GM19452 (cell line): Measurements from ENCODE around the gene IL17REL.

Experiments
- ATAC-seq: cut with Tn5 transposase; IDR thresholded peaks from one replicate; pipeline ENCODE4 v1.9.1; 2021; ENCODE audit not compliant: unreplicated experiment

IL17REL gene

DNA sequence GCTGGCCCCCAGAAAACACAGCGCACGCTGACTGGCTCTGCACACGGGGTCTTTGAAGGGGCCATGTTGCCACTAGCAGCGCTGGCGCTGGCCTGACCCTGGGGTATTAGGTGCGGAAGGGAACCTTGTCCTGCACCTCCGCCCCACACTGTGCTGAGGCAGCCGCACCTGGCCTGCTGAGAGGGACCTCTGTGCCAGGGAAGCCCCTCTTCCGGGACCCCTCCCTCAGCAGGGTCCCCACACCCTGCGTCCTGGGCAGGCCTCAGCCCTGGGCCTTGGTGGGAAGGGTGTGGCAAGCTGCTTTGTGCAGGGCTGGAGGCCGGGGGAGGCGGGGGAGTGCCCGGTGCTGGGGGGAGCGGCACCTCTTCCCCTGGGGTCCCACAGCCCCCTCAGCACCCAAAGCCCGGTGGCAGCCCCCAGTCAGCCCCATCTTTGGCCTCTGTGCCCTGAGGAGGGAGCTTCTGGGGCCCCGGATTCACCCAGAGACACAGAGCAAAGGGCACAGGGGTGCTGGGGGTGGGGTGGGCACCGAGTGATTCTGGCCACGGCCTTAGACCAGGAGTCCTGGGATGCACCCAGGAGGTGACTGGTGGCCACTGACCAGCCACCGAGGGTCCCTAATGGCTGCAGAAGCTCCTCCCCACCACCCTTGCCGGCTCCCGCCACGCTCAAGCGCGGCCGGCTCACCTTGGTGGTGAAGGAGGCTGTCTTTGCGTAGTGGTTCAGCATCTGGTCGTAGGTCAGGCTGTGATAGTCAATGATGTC, 34.1 kb upstream of the IL17REL start:
- no peak for ATAC-seq

DNA sequence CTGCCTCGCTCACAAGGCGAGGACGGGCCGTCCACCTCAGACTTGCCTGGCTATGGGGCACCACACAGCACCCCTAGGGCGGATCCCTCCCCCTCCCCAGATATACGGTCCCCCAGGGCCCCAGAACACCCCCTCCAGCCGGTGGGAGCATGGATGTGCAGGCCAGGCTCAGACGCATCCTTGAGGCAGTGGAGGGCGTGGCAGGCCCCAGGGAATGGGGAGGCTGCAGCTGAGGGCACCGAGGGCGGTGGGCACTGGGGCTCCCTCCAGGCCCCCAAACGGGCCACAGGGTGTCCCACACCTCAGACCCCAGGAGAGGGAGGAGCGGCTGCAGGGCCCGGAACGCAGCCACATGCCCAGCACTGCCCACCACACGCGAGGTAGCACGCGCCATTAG, 33.5 kb upstream of the IL17REL start:
- ATAC-seq, result no peak

DNA sequence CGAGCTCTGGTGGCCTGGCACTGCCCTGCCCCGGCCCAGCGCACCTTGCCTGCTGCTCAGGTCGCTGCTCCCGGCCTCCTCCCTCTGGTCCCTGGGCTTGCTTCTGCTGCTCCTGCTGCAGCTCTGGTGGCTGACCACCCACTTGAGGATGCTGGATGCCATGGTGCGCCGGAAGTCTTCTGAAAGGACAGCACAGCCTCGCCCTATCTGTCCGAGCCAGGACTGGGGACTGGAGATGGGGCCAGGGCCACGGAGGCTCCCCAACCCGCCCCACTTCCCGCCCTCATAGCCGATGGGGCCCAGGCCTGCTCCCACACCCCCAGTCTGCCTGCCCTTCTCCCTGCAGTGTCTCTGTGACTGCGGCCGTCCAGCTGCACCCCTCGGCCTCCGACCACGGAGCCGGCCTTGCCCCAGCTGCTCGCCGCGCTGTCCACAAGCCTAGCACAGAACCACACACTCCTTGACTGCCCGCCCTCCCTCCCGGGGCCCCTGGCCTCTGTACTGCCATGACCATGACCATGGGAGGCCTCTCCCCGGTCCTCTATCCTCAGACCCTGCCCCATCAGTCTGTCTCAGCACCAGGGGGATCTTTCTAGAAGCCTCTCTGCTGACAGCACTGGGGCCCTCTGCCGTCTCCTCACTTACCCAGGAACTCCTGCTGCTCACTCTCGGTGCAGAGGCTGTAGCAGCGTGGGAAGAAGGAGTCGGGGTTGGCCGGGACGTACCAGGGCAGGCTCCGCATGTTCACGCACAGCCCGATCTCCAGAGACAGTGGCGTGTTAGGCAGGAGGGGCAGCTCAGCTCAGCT, 32.9 kb upstream of the IL17REL start:
- ATAC-seq, result no peak

DNA sequence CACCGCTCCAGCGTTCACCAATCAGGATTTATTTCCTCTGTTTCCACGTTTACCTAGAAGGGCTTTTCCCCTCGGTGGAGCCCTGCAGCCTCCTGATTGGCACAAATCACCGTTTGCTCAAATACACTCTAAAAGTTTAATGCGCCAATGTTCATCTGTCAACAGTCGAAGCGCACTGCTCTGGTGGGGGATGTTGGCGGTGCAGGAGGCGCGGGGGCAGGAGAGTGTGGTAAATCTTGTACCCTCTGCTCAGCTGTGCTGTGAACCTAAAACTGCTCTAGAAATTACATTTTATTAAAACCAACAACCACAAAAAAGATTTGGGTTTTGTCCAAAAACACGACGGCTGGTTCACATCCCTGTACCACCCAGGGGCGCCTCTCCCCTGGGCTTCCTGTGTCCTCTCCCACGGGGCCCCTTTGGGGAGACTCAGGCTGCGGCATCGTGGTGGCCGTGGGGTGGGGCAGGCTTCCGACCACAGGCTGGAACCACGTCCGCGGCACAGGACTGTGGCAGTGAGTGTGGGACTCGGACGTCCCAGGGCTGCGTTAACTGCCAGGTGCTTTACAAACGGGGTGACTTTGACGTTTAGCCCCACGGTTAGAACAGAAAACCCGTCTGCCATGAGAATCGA, 32.0 kb upstream of the IL17REL start:
- ATAC-seq, result no peak

DNA sequence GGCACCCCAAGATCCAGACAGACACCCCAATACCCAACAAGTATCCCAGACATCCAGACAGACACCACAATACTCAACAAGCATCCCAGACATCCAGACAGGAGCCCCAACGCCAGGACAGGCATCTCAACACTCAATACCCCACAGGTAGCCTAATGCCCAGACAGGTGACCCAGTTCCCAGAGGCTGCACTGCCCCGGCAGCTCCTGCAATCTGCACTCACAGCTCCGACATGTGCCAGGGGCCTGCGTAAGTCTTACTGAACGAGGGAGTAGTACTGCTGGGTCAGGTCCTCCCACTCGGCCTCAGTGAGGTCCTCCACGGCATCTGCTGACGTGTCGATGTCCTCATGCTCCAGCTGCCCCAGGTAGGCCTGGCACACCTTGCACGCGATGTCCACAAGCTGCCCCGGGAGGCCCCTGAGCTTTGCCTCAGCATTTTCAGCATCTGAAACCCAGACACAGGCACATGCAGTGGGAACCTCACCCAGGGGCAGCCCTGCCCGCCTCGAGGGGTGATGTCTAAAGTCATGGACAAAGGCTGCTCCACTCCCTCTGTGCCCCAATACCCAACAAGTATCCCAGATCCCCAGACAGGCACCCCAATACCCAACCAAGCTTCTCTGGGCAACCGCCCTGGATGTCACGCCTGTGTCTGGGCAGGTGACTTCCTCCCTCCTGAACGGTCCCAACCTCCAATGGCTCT, 28.9 kb upstream of the IL17REL start:
- ATAC-seq, result no peak

DNA sequence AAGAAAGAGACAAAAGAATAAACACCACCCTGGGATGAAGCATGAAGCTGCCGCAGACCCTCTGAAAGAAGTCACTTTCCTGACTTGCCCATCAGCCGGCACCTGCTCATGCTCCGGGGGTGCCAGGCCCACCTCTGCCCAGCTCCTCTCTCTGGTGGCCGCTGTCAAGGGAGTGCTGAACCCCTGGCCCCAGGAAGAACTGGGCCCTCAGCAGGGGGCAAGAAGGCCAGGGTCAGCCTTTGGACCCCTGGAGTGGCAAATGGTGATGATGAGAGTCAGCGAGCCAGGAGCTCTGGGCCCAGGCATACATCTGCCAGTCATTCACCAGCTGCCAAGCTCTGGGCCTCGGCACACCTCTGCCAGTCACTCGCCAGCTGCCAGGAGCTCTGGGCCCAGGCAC, 28.2 kb upstream of the IL17REL start:
- ATAC-seq, result no peak

DNA sequence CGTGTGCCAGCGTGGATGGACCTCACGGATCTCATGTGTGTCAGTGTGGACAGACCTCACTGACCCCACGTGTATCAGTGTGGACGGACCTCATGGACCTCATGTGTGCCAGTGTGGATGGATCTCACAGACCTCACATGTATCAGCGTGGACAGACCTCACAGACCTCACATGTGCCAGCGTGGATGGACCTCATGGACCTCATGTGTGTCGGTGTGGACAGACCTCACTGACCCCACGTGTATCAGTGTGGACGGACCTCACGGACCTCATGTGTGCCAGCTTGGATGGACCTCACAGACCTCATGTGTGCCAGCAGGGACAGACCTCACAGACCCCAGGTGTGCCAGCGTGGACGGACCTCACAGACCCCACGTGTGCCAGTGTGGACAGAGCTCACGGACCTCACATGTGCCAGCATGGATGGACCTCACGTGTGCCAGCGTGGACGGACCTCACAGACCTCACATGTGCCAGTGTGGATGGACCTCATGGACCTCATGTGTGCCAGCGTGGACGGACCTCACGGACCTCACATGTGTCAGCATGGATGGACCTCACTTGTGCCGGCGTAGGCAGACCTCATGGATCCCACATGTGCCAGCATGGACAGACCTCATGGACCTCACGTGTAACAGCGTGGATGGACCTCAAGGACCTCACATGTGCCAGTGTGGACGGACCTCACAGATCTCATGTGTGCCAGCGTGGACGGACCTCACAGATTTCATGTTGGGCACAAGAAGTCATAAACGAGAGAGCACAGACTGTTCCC, 27.3 kb upstream of the IL17REL start:
- no peak for ATAC-seq

DNA sequence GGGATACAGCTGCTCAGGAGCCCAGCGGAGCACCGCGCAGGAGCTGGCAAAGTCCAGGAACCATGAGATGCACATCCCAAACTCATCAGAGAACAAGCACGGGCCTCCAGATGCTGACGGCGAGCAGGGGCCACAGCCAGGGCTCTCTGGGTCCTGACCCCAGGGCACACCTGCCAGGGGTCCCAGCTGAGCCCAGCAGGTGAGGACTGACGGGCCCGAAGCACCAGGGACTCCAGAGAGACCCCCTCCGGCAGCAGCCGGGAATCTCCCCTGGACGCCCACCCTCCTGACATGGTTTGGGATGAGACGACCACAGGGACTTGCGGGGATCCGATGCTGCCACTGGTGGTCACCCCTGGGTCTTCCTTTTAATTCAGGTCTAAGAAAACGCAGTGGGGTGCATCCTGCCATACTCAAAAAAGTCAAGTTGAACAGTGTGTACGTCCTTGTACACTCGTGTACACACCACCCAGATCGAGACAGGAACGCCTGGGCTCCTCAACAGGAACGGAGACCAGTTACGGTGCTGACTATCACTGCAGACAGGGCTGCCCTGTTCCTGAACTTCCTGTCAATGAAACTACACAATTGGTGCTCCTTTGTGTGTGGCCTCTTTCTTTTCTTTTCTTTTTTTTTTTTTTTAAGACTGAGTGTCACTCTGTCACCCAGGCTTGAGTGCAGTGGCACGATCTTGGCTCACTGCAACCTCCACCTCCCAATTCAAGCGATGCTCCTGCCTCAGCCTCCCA, 23.6 kb upstream of the IL17REL start:
- ATAC-seq, result no peak

DNA sequence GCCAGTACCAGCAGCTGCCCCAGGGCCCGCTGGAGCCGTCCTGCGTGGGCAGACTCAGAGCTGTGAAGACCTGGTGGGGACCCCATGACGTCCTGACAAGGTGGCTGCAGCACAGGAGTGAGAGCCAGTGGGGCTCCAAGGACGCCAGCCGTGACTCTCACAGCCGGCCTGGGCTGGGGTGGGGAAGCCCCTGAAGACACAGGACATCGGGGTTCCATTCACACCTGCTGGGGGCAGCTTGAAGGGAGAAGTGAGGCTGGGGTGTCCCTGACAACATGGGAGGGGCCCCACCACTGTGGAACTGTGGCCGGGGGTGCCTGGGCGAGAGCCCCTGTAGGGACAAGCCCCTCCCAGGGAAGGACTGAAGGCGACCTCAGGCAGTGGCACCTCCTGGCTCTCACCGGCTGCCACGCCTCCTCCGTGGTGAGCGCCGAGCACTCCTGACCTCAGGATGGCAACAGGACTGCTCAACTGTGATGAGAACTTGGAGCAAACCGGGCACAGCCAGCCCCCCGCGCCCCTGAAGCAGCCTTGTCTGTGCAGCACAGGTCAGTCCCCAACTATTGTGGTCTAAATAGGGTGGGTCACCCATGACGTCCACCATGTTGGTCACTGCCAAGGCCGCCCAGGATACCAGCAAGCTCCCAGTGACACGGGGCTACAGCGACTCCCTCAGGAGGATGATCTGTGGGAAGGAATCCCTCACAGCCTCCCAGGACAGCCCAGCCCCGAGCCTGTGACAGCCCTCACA, 22.7 kb upstream of the IL17REL start:
- no peak for ATAC-seq

DNA sequence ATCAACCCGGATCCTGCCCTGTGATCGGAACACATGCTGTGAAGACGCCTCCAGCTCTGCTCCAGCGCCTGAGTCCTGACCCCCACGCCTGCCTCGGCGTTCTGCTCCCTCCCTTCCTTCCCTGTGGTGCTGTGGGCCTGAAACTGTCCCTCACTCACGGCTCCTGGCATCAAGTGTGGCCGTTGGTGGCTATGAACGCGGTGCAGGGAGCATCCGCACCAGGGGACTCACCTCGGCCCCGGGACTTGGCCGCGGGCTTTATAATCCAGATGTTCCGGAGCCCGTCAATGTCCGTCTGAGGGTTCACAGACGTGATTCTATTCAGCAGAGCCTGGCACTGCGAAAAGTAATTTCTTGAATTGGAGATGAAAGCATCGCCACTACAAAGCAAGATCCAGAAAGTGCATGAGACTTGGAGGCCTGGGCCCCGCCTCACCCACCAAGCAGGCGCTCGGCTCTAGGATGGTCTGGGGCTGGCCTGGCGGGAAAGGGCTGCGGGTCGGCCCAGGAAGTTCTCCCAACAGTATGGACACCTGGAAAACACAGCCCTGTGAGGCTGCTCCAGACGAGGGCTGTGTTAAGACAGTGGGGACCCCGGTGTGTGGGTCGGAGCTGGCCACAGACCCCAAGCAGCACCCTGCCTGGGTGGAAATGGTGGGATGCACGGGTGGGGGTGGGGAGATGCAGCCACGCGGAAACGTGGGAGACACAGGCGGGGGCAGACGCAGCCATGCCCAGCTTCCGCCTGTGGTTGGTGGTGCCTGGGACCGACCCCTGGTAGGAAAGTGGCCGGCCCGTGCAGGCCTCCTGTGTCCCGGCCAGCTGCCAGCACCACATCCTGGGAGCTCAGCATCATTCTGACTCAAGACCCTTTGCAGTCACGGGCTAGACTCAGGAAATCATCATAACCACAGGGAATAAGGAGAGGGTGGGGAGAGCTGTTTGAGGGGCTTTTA, 21.8 kb upstream of the IL17REL start:
- no peak for ATAC-seq

DNA sequence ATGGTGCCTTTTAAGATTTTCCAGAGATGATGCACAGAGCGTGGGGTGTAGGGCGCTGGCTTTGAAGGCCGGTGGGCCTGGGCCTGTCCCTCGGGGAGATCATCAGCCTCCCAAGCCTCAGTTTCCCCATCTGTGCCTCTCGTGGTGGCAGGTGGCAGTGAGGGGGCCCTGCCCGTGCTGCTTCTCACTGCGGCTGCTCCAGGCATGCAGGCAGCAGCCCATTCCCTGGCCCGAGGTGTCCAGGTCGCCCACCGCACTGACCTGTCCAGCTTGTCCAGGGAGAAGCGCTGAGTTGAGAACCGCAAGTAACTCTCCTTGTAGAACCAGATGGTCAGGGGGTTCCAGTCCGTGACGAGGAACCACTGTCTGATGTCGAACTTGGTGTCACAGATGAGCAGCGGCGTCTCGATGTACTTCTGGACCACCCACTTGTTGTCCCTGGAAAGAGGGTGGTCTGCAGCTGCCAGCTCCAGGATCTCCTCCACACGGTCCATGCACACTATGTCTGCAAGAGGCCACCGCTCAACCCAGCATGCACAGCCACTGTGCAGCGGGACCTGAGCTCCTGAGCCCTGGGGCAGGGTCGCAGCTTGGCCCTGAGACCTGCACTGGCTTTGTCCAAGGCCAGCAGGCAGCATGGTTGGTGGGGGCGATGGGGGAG, 20.5 kb upstream of the IL17REL start:
- no peak for ATAC-seq

DNA sequence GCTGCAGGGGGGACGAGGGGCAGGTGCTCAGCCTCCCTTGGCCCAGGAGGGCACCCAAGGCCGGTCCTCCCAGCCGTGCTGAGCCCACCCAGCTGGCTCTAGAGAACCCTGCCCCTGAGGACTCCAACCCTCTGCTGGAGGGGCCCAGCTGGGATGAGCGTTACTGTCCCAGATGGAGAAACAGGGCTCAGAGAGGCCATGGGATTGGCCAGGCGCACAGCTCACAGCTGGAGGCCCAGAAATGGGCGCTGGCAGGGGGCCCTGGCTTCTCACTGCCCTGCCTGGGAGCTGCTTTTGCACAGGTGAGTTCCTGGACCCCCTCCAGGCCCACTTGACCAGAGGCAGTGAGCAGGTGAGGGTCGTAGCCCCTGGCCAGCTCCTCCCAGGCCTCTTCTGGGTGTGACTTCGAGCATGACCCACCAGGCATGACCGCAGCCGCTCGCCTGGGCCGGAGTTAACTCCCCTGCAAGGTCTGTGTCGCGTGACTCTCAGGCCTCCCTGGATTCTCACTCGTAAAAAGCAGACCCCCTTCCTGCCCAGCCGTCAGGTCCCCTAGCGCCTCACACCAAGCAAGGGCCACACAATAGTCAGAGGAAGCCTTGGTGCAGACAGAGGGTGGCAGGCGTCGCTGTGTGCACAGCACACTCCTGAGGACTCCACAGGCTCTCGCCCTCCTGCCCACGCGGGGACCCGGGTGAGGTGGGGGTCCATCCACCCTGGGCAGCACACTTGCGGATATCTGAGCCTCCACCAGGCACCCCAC, 19.7 kb upstream of the IL17REL start:
- ATAC-seq, result no peak

DNA sequence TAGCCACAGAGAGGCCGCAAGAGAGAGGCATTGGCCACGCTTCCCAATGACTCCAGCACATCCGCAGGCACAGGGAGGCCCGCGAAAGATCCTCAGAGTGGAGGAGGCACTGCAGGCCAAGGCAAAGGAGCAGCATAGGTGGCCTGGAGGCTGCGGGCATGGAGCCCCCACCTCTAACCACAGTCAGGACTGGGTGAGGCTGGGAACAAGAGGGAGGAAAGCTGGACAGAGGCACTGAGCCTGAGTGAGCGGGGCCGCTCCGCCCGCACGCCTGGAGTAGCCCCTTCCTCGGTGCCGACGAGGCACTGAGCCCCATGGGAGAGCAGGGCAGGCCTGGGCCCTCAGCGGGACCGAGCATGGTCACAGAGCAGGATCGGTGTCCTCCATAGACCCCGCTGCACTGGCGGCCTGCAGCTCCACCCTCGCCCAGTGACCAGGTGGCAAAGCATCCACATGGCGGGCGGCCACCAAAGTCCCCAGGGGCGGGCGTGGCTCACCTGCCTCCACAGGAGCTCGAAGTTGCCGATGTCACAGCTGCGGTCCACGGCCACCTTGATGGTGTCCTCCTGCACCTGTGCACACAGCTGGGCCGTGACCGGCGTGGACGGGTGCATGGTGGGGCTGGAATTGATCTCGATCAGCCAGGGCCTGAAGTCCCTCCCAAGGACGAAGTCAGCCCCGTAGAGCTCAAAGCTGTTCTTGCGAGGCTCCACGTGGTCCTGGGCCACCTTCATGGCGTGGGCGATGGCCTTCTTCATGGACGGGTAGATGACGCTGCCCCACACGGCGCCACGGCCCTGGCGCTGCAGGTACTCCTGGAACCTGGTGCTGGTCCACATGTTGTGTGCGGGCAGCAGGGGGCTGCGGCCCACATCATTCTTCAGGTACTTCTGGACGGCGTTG, 18.9 kb upstream of the IL17REL start:
- ATAC-seq, result no peak

DNA sequence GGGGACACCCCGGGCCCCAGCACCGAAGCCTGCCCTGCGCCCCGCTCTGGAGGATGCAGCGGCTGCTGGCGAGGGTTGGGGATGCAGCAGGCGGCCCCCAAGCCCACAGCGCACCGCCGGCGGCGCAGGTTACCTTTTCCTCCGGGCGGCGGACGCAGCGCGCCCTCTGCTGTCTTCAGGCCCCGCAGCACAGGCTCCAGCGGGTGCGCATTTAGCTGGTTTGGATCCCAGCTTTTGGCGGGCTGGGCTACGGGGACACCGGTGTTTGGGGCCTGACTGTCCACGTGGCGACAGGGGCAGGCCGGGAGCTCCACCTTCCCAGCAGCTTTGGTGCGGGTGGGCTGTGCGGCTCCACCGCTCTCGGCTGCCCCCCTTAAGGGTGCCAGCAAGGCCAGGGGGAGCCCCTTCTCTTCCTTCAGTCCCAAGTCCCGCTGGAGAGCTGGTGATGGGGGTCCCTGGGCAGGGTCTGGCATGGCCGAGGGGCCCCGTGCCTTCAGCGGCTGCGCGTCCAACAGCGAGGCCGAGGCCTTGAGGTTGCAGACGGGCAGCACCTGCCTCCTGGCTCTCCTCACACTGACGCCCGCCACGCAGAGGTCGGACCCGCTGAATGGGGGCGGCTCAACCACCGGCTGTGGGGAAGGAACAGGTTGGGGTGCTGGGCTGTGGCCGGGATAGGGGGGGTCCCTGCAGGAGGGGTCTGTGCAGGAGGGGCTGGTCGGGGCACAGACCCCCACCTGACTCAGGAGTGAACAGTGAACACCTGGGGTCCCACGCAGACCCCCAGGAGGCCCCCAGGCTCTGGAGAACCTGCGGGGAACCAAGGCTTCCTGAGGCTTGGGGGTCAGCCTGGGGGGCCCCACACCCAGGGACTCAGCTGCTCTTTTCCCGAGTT, 18.0 kb upstream of the IL17REL start:
- no peak for ATAC-seq
